Retinal pigment epithelial cell (primary cell): Measurements from ENCODE around the gene YJEFN3.

Source experiments
- DNase-seq: peaks from one replicate; pipeline ENCODE4 v3.0.0-alpha.2; 2010; ENCODE audit warnings: low read depth
- H3K4me3 ChIP-seq: 2 replicates; pipeline ENCODE4 v1.5.1; 2011; ENCODE audit warnings: mild to moderate bottlenecking, low read length, control low read depth, moderate library complexity
- TF ChIP-seq, protein P1 (sequence below): conservative IDR thresholded peaks from 2 replicates; pipeline ENCODE4 v1.5.1; 2011; ENCODE audit warnings: low read depth, low read length, control low read depth, inconsistent platforms

Gene YJEFN3, protein sequence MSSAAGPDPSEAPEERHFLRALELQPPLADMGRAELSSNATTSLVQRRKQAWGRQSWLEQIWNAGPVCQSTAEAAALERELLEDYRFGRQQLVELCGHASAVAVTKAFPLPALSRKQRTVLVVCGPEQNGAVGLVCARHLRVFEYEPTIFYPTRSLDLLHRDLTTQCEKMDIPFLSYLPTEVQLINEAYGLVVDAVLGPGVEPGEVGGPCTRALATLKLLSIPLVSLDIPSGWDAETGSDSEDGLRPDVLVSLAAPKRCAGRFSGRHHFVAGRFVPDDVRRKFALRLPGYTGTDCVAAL

DNA sequence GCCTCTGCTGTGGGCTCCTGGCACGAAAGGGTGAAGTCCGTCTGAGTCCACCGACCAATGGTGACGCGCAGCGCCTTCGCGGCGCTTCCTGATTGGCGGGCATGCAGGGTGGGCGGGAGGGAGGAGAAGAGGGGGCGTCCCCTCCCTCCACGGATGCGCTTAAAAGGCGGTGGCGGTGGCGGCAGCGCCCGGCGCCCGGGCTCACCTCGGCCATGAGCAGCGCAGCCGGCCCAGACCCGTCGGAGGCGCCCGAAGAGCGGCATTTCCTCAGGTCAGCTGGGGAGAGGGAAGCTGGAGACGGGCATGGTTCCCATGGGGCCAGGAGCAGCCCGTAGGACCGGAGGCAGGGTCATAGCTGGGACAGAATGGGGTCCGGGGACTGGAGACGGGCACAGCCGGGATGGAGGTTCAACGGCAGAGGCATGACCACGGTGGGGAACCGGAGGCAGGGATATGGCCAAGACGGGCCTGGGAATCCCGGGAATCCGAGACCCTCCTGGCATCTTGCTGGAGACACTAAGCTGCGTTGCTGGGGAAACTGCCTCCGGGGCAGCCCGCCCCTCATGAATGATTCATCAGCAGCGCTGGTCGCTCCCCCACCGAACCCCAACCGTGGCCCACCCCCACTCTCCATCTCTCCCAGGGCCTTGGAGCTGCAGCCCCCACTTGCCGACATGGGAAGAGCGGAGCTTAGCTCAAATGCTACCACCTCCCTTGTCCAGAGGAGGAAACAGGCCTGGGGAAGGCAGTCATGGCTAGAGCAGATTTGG, at the start of gene YJEFN3:
TSS of gene YJEFN3 (plus strand) at position 191 of the 770 bp plus-strand sequence. CDS start at position 213, 22 bp downstream.
- peak within 1 kb of the TSS; percentile 31 for H3K4me3 ChIP-seq
- TF ChIP-seq, protein P1, sequence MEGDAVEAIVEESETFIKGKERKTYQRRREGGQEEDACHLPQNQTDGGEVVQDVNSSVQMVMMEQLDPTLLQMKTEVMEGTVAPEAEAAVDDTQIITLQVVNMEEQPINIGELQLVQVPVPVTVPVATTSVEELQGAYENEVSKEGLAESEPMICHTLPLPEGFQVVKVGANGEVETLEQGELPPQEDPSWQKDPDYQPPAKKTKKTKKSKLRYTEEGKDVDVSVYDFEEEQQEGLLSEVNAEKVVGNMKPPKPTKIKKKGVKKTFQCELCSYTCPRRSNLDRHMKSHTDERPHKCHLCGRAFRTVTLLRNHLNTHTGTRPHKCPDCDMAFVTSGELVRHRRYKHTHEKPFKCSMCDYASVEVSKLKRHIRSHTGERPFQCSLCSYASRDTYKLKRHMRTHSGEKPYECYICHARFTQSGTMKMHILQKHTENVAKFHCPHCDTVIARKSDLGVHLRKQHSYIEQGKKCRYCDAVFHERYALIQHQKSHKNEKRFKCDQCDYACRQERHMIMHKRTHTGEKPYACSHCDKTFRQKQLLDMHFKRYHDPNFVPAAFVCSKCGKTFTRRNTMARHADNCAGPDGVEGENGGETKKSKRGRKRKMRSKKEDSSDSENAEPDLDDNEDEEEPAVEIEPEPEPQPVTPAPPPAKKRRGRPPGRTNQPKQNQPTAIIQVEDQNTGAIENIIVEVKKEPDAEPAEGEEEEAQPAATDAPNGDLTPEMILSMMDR, result no peak
- DNase-seq, result no peak

DNA sequence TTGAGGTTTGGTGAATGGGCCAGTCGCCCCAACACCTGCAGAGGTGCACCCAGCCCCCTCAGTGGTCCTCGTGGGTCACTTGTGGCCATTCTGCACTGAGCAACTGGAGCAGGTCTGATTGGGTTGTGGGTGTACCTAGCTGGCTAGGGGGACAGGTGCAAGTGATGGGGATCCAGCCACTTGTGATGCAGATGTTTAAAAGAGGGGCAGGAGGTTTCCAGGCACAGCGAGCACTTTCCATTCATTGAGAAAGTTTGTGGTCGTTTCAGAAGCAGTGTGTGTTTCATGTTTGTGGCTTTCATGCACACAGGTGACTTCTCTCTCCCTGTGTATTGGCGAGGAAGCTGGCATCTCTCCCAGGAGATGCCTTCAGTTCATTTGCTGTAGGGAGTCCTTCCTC, 48.0 kb upstream of the YJEFN3 start:
- no peak for DNase-seq
- TF ChIP-seq, protein P1, result no peak
- no peak overlapping the region for H3K4me3 ChIP-seq

DNA sequence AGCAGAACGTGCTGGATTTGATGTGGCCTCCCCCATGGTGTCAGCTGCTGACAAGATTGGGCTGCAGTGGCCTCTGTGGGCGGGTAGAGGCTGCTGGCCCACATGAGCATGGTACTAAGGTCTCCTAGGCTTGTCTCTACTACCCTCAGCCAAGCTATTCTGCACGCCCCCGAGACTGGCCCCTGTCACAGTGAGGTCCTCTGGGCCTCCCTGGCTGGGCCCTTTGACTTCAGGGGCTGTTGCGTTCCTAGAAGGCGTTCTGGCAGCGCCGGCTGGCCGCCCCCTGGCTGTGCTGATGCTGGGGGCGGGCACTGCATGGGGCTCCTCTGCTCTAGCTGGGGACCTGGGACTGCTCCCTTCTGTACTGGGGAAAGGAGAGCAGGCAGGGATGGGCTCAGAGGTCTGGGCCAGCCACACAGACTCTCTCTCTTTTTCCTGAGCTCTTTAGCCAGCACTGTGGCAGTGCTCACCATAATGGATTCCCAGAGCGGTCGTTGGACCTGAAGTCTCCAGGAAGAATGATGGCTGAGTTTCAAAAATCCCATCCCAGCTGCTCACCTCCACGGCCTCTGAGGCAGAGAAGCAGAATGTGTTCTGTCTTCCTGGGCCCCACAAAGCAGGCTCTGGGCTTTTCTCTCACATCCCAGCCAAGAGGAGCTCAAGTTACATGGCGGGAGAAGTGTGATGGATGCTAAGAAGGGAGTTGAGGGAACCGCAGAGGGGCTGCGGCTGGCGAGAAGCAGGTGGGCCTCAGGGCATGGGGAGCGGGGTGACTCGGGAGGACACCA, 45.7 kb upstream of the YJEFN3 start:
- no peak overlapping the region for H3K4me3 ChIP-seq
- DNase-seq, result no peak
- TF ChIP-seq, protein P1, result no peak

DNA sequence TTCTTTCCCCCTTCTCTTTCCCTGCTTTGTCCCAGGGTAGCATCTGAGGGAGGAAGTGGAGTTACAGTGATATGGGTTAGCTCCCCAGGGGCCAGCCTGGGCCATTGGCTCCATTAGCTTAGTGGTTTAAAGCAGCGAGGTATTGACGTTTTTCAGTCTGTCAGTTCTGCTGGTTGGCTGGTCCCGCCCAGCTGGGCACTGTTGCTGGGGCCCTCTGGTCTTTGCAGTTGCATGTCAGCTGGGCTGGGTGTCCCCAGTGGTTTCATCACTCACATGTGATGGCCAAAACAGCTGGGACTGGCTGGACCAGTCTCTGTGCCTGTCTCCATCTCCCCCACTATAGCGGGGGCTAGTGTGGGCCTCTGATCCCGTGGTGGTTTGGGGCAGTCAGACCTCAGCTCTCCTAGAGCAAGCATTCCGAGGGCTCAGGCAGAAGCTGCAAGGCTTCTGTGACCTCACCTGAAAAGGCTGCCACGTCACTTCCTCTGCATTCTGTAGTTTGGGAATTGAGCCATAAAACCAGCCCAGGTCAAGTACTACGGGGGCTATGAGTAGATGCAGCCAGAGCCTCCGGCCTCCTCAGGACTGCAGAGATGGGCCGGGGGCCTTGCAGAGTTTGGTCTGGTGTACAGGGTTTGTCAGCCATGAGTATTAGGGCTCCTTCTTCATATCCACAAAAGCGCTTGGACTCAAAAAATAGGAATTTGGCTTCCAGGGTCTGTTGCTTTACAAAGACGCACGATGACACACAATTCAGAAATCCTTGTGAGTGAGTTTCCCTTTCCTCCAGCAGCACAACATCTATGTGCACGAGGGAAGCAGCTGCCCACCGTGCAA, 43.3 kb upstream of the YJEFN3 start:
- no peak overlapping the region for H3K4me3 ChIP-seq
- DNase-seq, result no peak
- TF ChIP-seq, protein P1, result no peak

DNA sequence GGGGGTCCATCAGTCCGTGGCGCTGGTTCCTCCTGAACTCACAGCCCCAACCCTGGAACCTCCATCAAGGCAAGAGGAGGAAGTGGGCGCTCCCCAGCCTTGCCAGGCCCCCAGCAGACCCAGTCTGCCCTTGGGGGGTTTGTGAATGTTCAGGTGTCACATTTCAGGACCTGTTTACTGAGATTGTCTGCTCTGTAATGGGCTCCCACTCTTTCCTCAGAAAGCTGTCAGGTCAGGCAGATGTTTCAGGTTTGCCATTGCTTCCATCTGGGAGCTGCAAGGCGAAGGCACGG, 42.8 kb upstream of the YJEFN3 start:
- DNase-seq, result no peak
- H3K4me3 ChIP-seq, result no peak overlapping the region
- TF ChIP-seq, protein P1, result no peak

DNA sequence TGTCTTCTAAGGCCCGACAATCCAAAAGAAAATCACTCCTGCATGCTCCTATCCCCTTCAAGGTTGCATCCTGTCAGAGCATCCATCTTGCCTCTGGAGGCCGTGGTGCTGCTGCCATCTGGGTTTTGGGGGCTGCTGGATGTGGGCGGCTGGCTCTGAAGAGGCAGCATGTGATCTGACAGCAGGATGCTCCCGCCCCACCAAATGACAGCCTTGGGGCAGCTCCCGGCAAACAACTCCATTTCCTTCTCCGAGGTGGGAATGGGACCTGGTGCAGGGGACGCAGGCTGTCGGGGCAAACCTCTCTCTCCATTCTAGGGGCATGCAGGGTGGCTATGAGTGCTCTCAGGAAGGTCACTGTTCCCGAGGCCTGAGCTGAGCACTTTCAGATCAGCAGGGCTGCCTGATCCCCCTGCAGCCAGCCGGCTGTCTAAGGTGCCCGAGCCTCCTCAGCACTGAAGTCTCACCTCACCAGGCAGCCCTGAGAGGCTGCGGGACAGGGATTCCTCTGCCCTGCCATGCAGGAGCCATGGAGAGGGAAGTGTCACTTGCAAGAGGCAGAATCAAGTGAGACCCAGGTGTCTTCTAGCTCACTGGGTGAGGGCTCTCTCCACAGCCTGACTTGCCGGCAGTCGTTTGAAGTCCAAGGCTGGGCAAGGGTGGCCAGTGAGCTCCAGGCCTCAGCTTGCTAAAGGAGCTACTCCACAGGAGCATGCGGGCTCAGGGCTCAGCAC, 42.2 kb upstream of the YJEFN3 start:
- TF ChIP-seq, protein P1, result no peak
- no peak for DNase-seq
- H3K4me3 ChIP-seq, result no peak overlapping the region
